ENCODE data around the gene HNRNPC. TPM values are rescaled to one million over a fixed set of nuclear protein-coding genes. Genes with fewer than 3 reads are reported as not detected.
"Not testable (repeated sequence)": the region's sequence is repeated elsewhere in the genome, so short reads cannot be mapped to it uniquely, and the experiment has no call there.

The HNRNPC gene
- total RNA-seq, 4 donors from 2014 or later = 356 to 544 (median 505) TPM

- H3K4me3 ChIP-seq = no peak overlapping the region
- no peak for TF ChIP-seq POLR2A (IDR thresholded peaks at IDR 0.05)
- no peak for TF ChIP-seq EP300 (IDR thresholded peaks at IDR 0.05)
- no peak for TF ChIP-seq POLR2AphosphoS5 (IDR thresholded peaks at IDR 0.05)
- no peak for TF ChIP-seq CTCF (IDR thresholded peaks at IDR 0.05)
- 88 to 89% methylated on average over 6 of the region's 6 CpGs for WGBS, 2 donors (ENCODE audit: low coverage in 1 of 2)
- no peaks in the 10 kb centered on the region for H3K36me3 ChIP-seq
- H3K27me3 ChIP-seq = no peaks in the 10 kb centered on the region
- no peak overlapping the region for H3K27ac ChIP-seq
- no peaks in the 10 kb centered on the region for H3K9me3 ChIP-seq
- H3K4me1 ChIP-seq = no peaks in the 10 kb centered on the region
- no peak for ATAC-seq
Measured at GRCh38 chr14:21287168-21287567, 17.9 kb upstream of the HNRNPC start.

- not testable (repeated sequence) for H3K27me3 ChIP-seq, ATAC-seq, H3K9me3 ChIP-seq, H3K36me3 ChIP-seq, H3K4me1 ChIP-seq, H3K4me3 ChIP-seq, H3K27ac ChIP-seq
- 85 to 100% methylated on average over 2 of the region's 2 CpGs for WGBS, 2 donors (ENCODE audit: low coverage in 1 of 2)
Measured at GRCh38 chr14:21286516-21286915, 17.3 kb upstream of the HNRNPC start.

- not testable (repeated sequence) for ATAC-seq, H3K4me3 ChIP-seq, H3K9me3 ChIP-seq, H3K27ac ChIP-seq, H3K4me1 ChIP-seq, H3K27me3 ChIP-seq, H3K36me3 ChIP-seq
- WGBS, 2 donors (ENCODE audit: low coverage in 1 of 2) = 80 to 91% methylated on average over 8 of the region's 8 CpGs
Measured at GRCh38 chr14:21281917-21282316, 12.7 kb upstream of the HNRNPC start.

GRCh38 chr14:21279783-21280182, 10.5 kb upstream of the HNRNPC start, which contains the start of gene RPGRIP1:
Gene RPGRIP1 (plus strand): TSS chr14:21280083. CDS start chr14:21287977, 7,894 bp downstream.
- Histone ChIP-seq H3K27me3 (no peaks in the 10 kb centered on the region), H3K27ac (no peak within 1 kb of the TSS), H3K4me1 (no peaks in the 10 kb centered on the region), H3K36me3 (no peaks in the 10 kb centered on the region), H3K4me3 (no peak within 1 kb of the TSS), H3K9me3 (no peaks in the 10 kb centered on the region)
- WGBS, 2 donors (ENCODE audit: low coverage in 1 of 2) = 80 to 85% methylated on average over 2 of the region's 2 CpGs
- TF ChIP-seq POLR2A (IDR thresholded peaks at IDR 0.05) = no peak
- TF ChIP-seq EP300 (IDR thresholded peaks at IDR 0.05) = no peak
- TF ChIP-seq CTCF (IDR thresholded peaks at IDR 0.05) = no peak
- no peak for TF ChIP-seq POLR2AphosphoS5 (IDR thresholded peaks at IDR 0.05)
- ATAC-seq = no peak

- no peak for ATAC-seq
- Histone ChIP-seq H3K27me3 (no peaks in the 10 kb centered on the region), H3K9me3 (no peaks in the 10 kb centered on the region), H3K4me3 (no peak overlapping the region), H3K36me3 (no peaks in the 10 kb centered on the region), H3K27ac (no peak overlapping the region), H3K4me1 (no peaks in the 10 kb centered on the region)
- 40 to 76% methylated on average over 1 to 4 of the region's 4 CpGs for WGBS, 2 donors (ENCODE audit: low coverage in 1 of 2)
- TF ChIP-seq POLR2A (IDR thresholded peaks at IDR 0.05) = no peak
- TF ChIP-seq EP300 (IDR thresholded peaks at IDR 0.05) = no peak
- no peak for TF ChIP-seq CTCF (IDR thresholded peaks at IDR 0.05)
- no peak for TF ChIP-seq POLR2AphosphoS5 (IDR thresholded peaks at IDR 0.05)
Measured at GRCh38 chr14:21278632-21279031, 9.4 kb upstream of the HNRNPC start.

GRCh38 chr14:21275261-21275858, 6.1 kb upstream of the HNRNPC start:
- no peaks in the 10 kb centered on the region for H3K9me3 ChIP-seq
- H3K27ac ChIP-seq = no peak overlapping the region
- WGBS, 2 donors (ENCODE audit: low coverage in 1 of 2) = 66 to 72% methylated on average over 3 to 6 of the region's 9 CpGs
- ATAC-seq = no peak
- H3K36me3 ChIP-seq = no peaks in the 10 kb centered on the region
- no peaks in the 10 kb centered on the region for H3K27me3 ChIP-seq
- no peak for TF ChIP-seq CTCF (IDR thresholded peaks at IDR 0.05)
- TF ChIP-seq POLR2A (IDR thresholded peaks at IDR 0.05) = no peak
- no peak for TF ChIP-seq POLR2AphosphoS5 (IDR thresholded peaks at IDR 0.05)
- TF ChIP-seq EP300 (IDR thresholded peaks at IDR 0.05) = no peak
- H3K4me1 ChIP-seq = no peaks in the 10 kb centered on the region
- H3K4me3 ChIP-seq = no peak overlapping the region

GRCh38 chr14:21272661-21273060, 3.4 kb upstream of the HNRNPC start:
- not testable (repeated sequence) for H3K27ac ChIP-seq, ATAC-seq, H3K36me3 ChIP-seq, H3K9me3 ChIP-seq, H3K27me3 ChIP-seq, H3K4me3 ChIP-seq, H3K4me1 ChIP-seq
- 92 to 100% methylated on average over 3 to 14 of the region's 17 CpGs for WGBS, 2 donors (ENCODE audit: low coverage in 1 of 2)

Data from gastroesophageal sphincter (tissue), 4 donors.